HEK293 (cell line): ENCODE measurements around the gene FAM184A.

Experiments
- CTCF ChIA-PET: fragments of 350-600 bp; formaldehyde crosslinking; extraction: SDS; loops from one replicate; lab custom pipeline; 2021; ENCODE audit warnings: antibody characterized with exemption; lab: Yijun Ruan, JAX
- POLR2A ChIA-PET: fragments of 300-600 bp; formaldehyde crosslinking; extraction: SDS; loops from one replicate; lab custom pipeline; 2020; ENCODE audit warnings: antibody characterized with exemption, inconsistent platforms; lab: Yijun Ruan, JAX
- H3K27ac ChIP-seq: fragments of 200-500 bp; sonication (Bioruptor generic); 2 replicates; pipeline ENCODE4 v1.5.1; 2014; ENCODE audit warnings: low read depth, low read length, control low read depth, inconsistent platforms; ENCODE audit errors: extremely low read depth
- H3K36me3 ChIP-seq, 2 experiments: fragments of 200-500 bp in 1 of 2; sonication (Bioruptor generic) in 1 of 2; 1 replicate in 1 of 2; 2 replicates in 1 of 2; pipeline ENCODE4 v1.5.1; 2014 to 2017; ENCODE audit warnings: inconsistent platforms in 2 of 2, low read length in 2 of 2; ENCODE audit not compliant: control insufficient read depth in 2 of 2, insufficient read depth in 1 of 2
- H3K4me1 ChIP-seq: fragments of 200-500 bp; sonication (Bioruptor generic); 2 replicates; pipeline ENCODE4 v1.5.1; 2014; ENCODE audit warnings: mild to moderate bottlenecking, low read length, inconsistent platforms; ENCODE audit not compliant: control insufficient read depth, insufficient read depth
- H3K4me3 ChIP-seq: 2 replicates; pipeline ENCODE4 v1.5.1; 2011; ENCODE audit warnings: low read depth, mild to moderate bottlenecking, control low read depth, low read length, moderate library complexity
- H3K9me3 ChIP-seq: fragments of 200-500 bp; sonication (Bioruptor generic); 2 replicates; pipeline ENCODE4 v1.5.1; 2014; ENCODE audit warnings: low read depth, low read length, inconsistent platforms; ENCODE audit not compliant: control insufficient read depth, insufficient read depth
- GLI2 ChIP-seq: fragments of 450-650 bp; formaldehyde crosslinking; IDR thresholded peaks from 2 replicates; pipeline ENCODE4; 2017; ENCODE audit warnings: missing biosample characterization, missing genetic modification characterization, low read depth, borderline replicate concordance
- GLIS1 ChIP-seq: fragments of 450-650 bp; formaldehyde crosslinking; IDR thresholded peaks from 2 replicates; pipeline ENCODE4 v1.5.1; 2016; ENCODE audit warnings: missing biosample characterization, missing genetic modification characterization
- PRDM10 ChIP-seq: fragments of 450-650 bp; formaldehyde crosslinking; IDR thresholded peaks from 2 replicates; pipeline ENCODE4 v1.5.1; 2016; ENCODE audit warnings: missing biosample characterization, missing genetic modification characterization
- TRIM28 ChIP-seq: IDR thresholded peaks from 2 replicates; pipeline ENCODE4 v1.6.1; 2011; ENCODE audit warnings: low read length, control low read depth, borderline replicate concordance
- ZNF10 ChIP-seq: fragments of 450-650 bp; formaldehyde crosslinking; IDR thresholded peaks from 2 replicates; pipeline ENCODE4 v1.5.1; 2017; ENCODE audit warnings: missing biosample characterization, missing genetic modification characterization
- ZNF146 ChIP-seq: fragments of 450-650 bp; formaldehyde crosslinking; IDR thresholded peaks from 2 replicates; pipeline ENCODE4 v1.5.1; 2016; ENCODE audit warnings: missing biosample characterization, missing genetic modification characterization
- ZNF19 ChIP-seq: fragments of 450-650 bp; formaldehyde crosslinking; IDR thresholded peaks from 2 replicates; pipeline ENCODE4; 2016; ENCODE audit warnings: missing biosample characterization, missing genetic modification characterization, low read depth
- ZNF341 ChIP-seq: fragments of 450-650 bp; formaldehyde crosslinking; IDR thresholded peaks from 2 replicates; pipeline ENCODE4; 2016; ENCODE audit warnings: low read depth, missing biosample characterization, missing genetic modification characterization
- ZNF747 ChIP-seq: fragments of 450-650 bp; formaldehyde crosslinking; IDR thresholded peaks from 2 replicates; pipeline ENCODE4 v1.5.1; 2016; ENCODE audit warnings: missing biosample characterization, missing genetic modification characterization
- ZNF785 ChIP-seq: fragments of 450-650 bp; formaldehyde crosslinking; IDR thresholded peaks from 2 replicates; pipeline ENCODE4 v1.5.1; 2016; ENCODE audit warnings: missing biosample characterization, missing genetic modification characterization
- TF ChIP-seq, protein P1 (sequence below): fragments of 450-650 bp; formaldehyde crosslinking; IDR thresholded peaks from 2 replicates; pipeline ENCODE4 v1.5.1; 2016; ENCODE audit warnings: missing biosample characterization, missing genetic modification characterization
- TF ChIP-seq, protein P2 (sequence below): fragments of 450-650 bp; formaldehyde crosslinking; IDR thresholded peaks from 2 replicates; pipeline ENCODE4 v1.5.1; 2017; ENCODE audit warnings: missing biosample characterization, missing genetic modification characterization

Gene FAM184A

GRCh38 chr6:119061215-119061614 lies 17.2 kb downstream of the FAM184A start:
- ChIA-PET CTCF (interaction anchor here (0.9 to 1.4 kb wide), 3 partner anchors 9 to 49 kb away, joined by 3 to 7 read pairs (median 6); partner anchors contain the start of gene FAM184A), POLR2A (interaction anchor here (0.9 to 1.2 kb wide), 2 partner anchors 8 to 34 kb away, joined by 3 to 6 read pairs; no protein-coding TSS in a partner anchor)
- Histone ChIP-seq H3K4me1 (no peaks in the 10 kb centered on the region), H3K27ac (no peak overlapping the region), H3K4me3 (no peak overlapping the region), H3K9me3 (no peaks in the 10 kb centered on the region), H3K36me3 (no peaks in the 10 kb centered on the region)
- TF ChIP-seq ZNF19, result no peak
- TF ChIP-seq, protein P1, sequence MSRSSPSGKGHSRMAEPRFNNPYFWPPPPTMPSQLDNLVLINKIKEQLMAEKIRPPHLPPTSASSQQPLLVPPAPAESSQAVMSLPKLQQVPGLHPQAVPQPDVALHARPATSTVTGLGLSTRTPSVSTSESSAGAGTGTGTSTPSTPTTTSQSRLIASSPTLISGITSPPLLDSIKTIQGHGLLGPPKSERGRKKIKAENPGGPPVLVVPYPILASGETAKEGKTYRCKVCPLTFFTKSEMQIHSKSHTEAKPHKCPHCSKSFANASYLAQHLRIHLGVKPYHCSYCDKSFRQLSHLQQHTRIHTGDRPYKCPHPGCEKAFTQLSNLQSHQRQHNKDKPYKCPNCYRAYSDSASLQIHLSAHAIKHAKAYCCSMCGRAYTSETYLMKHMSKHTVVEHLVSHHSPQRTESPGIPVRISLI (tag by site-specific recombination), result peak; percentile 43; the same call in 1 of the 2 replicates

DNA sequence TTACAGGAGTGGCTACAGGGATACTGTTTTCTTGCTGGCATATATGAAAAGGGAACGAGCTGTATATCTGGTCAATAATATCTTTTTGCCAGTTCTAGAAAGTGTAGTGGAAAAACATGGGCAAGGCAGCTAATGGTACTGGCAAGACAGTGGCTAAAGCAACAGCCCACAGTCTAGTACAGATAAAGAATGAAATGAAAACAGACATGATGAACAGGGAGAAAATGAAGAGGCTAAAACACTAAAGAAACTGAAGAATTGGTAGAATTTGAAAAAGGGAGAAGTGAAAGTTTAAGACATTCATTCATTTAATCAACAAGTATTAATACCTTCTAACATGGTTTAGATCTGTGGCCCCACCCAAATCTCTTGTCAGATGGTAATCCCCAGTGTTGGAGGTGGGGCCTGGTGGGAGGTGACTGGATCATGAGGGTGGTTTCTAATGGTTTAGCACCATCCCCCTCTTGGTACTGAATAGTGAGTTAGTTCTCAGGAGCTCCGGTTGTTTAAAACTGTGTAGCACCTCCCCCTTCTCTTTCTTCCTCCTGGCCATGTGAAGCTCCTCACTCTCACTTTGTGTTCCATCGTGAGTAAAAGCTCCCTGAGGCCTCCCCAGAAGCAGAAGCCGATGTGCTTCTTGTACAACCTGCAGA lies 18.1 kb downstream of the FAM184A start:
- Histone ChIP-seq H3K9me3 (no peaks in the 10 kb centered on the region), H3K36me3 (no peaks in the 10 kb centered on the region), H3K4me1 (no peaks in the 10 kb centered on the region), H3K4me3 (no peak overlapping the region), H3K27ac (no peak overlapping the region)
- TF ChIP-seq PRDM10 (tag by site-specific recombination), result peak; percentile 32; the same call in 1 of the 2 replicates
- TF ChIP-seq, protein P2, sequence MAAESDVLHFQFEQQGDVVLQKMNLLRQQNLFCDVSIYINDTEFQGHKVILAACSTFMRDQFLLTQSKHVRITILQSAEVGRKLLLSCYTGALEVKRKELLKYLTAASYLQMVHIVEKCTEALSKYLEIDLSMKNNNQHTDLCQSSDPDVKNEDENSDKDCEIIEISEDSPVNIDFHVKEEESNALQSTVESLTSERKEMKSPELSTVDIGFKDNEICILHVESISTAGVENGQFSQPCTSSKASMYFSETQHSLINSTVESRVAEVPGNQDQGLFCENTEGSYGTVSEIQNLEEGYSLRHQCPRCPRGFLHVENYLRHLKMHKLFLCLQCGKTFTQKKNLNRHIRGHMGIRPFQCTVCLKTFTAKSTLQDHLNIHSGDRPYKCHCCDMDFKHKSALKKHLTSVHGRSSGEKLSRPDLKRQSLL (tag by site-specific recombination), result no peak
- 0 out of 2 replicates have a peak, but pooled peaks have one; percentile 25 for TF ChIP-seq ZNF341
- CTCF ChIA-PET, result interaction anchor here (0.9 to 1.4 kb wide), 3 partner anchors 8 to 50 kb away, joined by 3 to 7 read pairs (median 6); partner anchors contain the start of gene FAM184A
- POLR2A ChIA-PET, result interaction anchor here (1.2 kb wide), 1 partner anchor 33 kb away, joined by 6 read pairs; no protein-coding TSS in a partner anchor

- Histone ChIP-seq H3K36me3 (no peaks in the 10 kb centered on the region), H3K27ac (no peak overlapping the region), H3K4me3 (no peak overlapping the region), H3K4me1 (no peaks in the 10 kb centered on the region), H3K9me3 (no peaks in the 10 kb centered on the region)
- no peak for TF ChIP-seq ZNF747 (tag by site-specific recombination)
- no peak for TF ChIP-seq ZNF785 (tag by site-specific recombination)
- peak; percentile 78 for TF ChIP-seq ZNF146 (tag by site-specific recombination)
- TF ChIP-seq GLI2, result no peak
- TF ChIP-seq ZNF10 (tag by site-specific recombination), result peak; percentile 49; the same call in 1 of the 2 replicates
- POLR2A ChIA-PET, result no interaction called here
- CTCF ChIA-PET, result no interaction called here
These were observed 23.4 kb downstream of the FAM184A start for GRCh38 chr6:119055069-119055468.

DNA sequence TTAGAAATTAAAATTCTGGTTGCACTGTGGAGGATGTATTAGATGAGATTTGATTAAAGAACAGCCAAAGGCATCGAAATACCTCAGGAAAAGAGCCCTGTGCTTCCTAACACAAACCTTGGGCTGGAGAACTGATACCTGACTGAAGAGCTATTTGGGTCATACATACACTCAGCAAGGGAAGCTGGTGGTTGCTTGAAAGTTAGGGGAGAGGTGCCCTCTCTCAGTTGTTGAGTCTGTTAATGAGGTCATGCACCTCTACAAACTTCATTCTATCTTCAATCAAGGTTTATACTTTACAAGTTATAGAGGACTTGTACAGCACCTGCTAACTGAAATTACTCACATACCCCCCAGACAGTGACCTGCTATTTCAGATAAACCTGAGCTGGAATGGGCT lies 25.5 kb downstream of the FAM184A start:
- H3K4me3 ChIP-seq, result no peak overlapping the region
- no peaks in the 10 kb centered on the region for H3K9me3 ChIP-seq
- H3K36me3 ChIP-seq, result no peaks in the 10 kb centered on the region
- TF ChIP-seq TRIM28 (no peak), GLIS1 (tag by site-specific recombination) (0 out of 2 replicates have a peak, but pooled peaks have one; percentile 15)
- TF ChIP-seq, all 188 proteins: peak for 1
- ChIA-PET CTCF (interaction anchor here (0.6 to 1.1 kb wide), 4 partner anchors 8 to 556 kb away, joined by 3 to 4 read pairs (median 3); no protein-coding TSS in a partner anchor), POLR2A (interaction anchor here (0.9 kb wide), 1 partner anchor 8 kb away, joined by 3 read pairs; no protein-coding TSS in a partner anchor)
- Histone ChIP-seq H3K27ac (no peak overlapping the region), H3K4me1 (no peaks in the 10 kb centered on the region)
